ENCODE measurements around the gene TFRC.
A peak's percentile ranks its signal among the peaks of the same experiment; 100 is the strongest.

Gene TFRC

GRCh38 chr3:196081834-196082618 is at the start of gene TFRC:
Gene TFRC, minus strand, starts transcription at chr3:196082090. Its CDS starts 4,991 bp downstream, at chr3:196077099.
- TF ChIP-seq CTCF (IDR thresholded peaks at IDR 0.05), result no peak
- H3K4me3 ChIP-seq, result peak within 1 kb of the TSS; percentile 98

GRCh38 chr3:196128172-196128843 is 46.4 kb upstream of the TFRC start:
- no peak for DNase-seq (ENCODE audit: low spot score)
- no peak for TF ChIP-seq CTCF (IDR thresholded peaks at IDR 0.05)
- Histone ChIP-seq H3K27ac (no peak overlapping the region), H3K4me3 (no peak overlapping the region)

More at GRCh38 chr3:196081834-196082618, at the start of gene TFRC:
- peak; percentile 89 for DNase-seq (ENCODE audit: low spot score)
- H3K27ac ChIP-seq, result peak within 1 kb of the TSS; percentile 80 to 91

- no peak overlapping the region for H3K27ac ChIP-seq
- TF ChIP-seq CTCF (IDR thresholded peaks at IDR 0.05), result no peak
- no peak for DNase-seq (ENCODE audit: low spot score)
- no peak overlapping the region for H3K4me3 ChIP-seq
Measured at GRCh38 chr3:196127308-196128040, 45.6 kb upstream of the TFRC start.

- no peak for TF ChIP-seq CTCF (IDR thresholded peaks at IDR 0.05)
Measured at GRCh38 chr3:196124608-196125007, 42.7 kb upstream of the TFRC start.

GRCh38 chr3:196122688-196123046 is 40.8 kb upstream of the TFRC start:
- no peak for DNase-seq (ENCODE audit: low spot score)
- TF ChIP-seq CTCF (IDR thresholded peaks at IDR 0.05), result no peak
- Histone ChIP-seq H3K27ac (no peak overlapping the region), H3K4me3 (no peak overlapping the region)

More at GRCh38 chr3:196124608-196125007, 42.7 kb upstream of the TFRC start:
- Histone ChIP-seq H3K4me3 (no peak overlapping the region), H3K27ac (no peak overlapping the region)
- no peak for DNase-seq (ENCODE audit: low spot score)

GRCh38 chr3:196122021-196122687 is 40.3 kb upstream of the TFRC start:
- no peak overlapping the region for H3K27ac ChIP-seq
- no peak overlapping the region for H3K4me3 ChIP-seq
- no peak for DNase-seq (ENCODE audit: low spot score)
- TF ChIP-seq CTCF (IDR thresholded peaks at IDR 0.05), result no peak

All from coronary artery (tissue), 2 donors.